NCI-H69 (cell line): Measurements from ENCODE around the gene C16orf96.

Source experiments
- DNase-seq: peaks from one replicate; lab custom pipeline; 2025; lab: John Stamatoyannopoulos, UW

C16orf96 gene

GRCh38 chr16:4556112-4556511 lies at the start of gene C16orf96:
Gene C16orf96, plus strand, starts transcription at chr16:4556340. Its CDS starts 150 bp downstream, at chr16:4556490.
- no peak for DNase-seq

- DNase-seq, result peak; percentile 80
Measured at GRCh38 chr16:4506450-4506849, 49.7 kb upstream of the C16orf96 start.

- no peak for DNase-seq
Measured at GRCh38 chr16:4507588-4508345, 48.4 kb upstream of the C16orf96 start.

GRCh38 chr16:4508806-4509205 lies 47.3 kb upstream of the C16orf96 start:
- DNase-seq, result no peak

GRCh38 chr16:4509420-4509819 lies 46.7 kb upstream of the C16orf96 start:
- DNase-seq, result no peak

GRCh38 chr16:4510131-4510530 lies 46.0 kb upstream of the C16orf96 start:
- no peak for DNase-seq

GRCh38 chr16:4510747-4511426 lies 45.3 kb upstream of the C16orf96 start:
- no peak for DNase-seq

- peak; percentile 56 for DNase-seq
Measured at GRCh38 chr16:4511441-4512082, 44.6 kb upstream of the C16orf96 start.

GRCh38 chr16:4512473-4512872 lies 43.7 kb upstream of the C16orf96 start:
- DNase-seq, result no peak

GRCh38 chr16:4513086-4513860 lies 42.9 kb upstream of the C16orf96 start:
- no peak for DNase-seq

GRCh38 chr16:4513881-4514280 lies 42.3 kb upstream of the C16orf96 start:
- DNase-seq, result no peak

GRCh38 chr16:4514606-4515005 lies 41.5 kb upstream of the C16orf96 start:
- no peak for DNase-seq

- no peak for DNase-seq
Measured at GRCh38 chr16:4515611-4516233, 40.4 kb upstream of the C16orf96 start.

GRCh38 chr16:4517812-4518680 lies 38.1 kb upstream of the C16orf96 start:
- peak; percentile 74 for DNase-seq

- DNase-seq, result peak; percentile 84
Measured at GRCh38 chr16:4519274-4520058, 36.7 kb upstream of the C16orf96 start.

- no peak for DNase-seq
Measured at GRCh38 chr16:4520913-4521312, 35.2 kb upstream of the C16orf96 start.

- peak; percentile 97 for DNase-seq
Measured at GRCh38 chr16:4522051-4522581, 34.0 kb upstream of the C16orf96 start.

GRCh38 chr16:4523686-4524085 lies 32.5 kb upstream of the C16orf96 start:
- peak; percentile 26 for DNase-seq

GRCh38 chr16:4524571-4524970 lies 31.6 kb upstream of the C16orf96 start:
- DNase-seq, result no peak

GRCh38 chr16:4525069-4525468 lies 31.1 kb upstream of the C16orf96 start:
- DNase-seq, result no peak
